ENCODE results near the gene SUGCT. TPM values are rescaled to one million over a fixed set of nuclear protein-coding genes. Genes with fewer than 3 reads are reported as not detected.
"Not testable (repeated sequence)": the region's sequence is repeated elsewhere in the genome, so short reads cannot be mapped to it uniquely, and the experiment has no call there.

SUGCT gene
- total RNA-seq, 2 experiments from 2014 or later = 2.3 to 2.9 TPM

- not testable (repeated sequence) for DNase-seq, H3K36me3 Mint-ChIP-seq, H3K27ac Mint-ChIP-seq, H3K9me3 Mint-ChIP-seq, H3K27me3 Mint-ChIP-seq, H3K4me1 Mint-ChIP-seq, H3K4me3 Mint-ChIP-seq
Observed at GRCh38 chr7:40122100-40122939, 12.5 kb upstream of the SUGCT start.

GRCh38 chr7:40122940-40123254, 11.9 kb upstream of the SUGCT start:
- no peak for DNase-seq
- Mint-ChIP-seq H3K27ac (no peak overlapping the region), H3K9me3 (no peaks in the 10 kb centered on the region), H3K4me1 (peaks cover 3% of the 10 kb centered on the region), H3K36me3 (peaks cover 11% of the 10 kb centered on the region), H3K4me3 (no peak overlapping the region), H3K27me3 (no peaks in the 10 kb centered on the region)

GRCh38 chr7:40133561-40134427, 1.0 kb upstream of the SUGCT start:
- no peak for DNase-seq
- Mint-ChIP-seq H3K4me1 (peaks cover 34% of the 10 kb centered on the region), H3K4me3 (peak overlapping the region; percentile 92), H3K9me3 (no peaks in the 10 kb centered on the region), H3K36me3 (peaks cover 19% of the 10 kb centered on the region), H3K27me3 (no peaks in the 10 kb centered on the region), H3K27ac (peak overlapping the region; percentile 96)

GRCh38 chr7:40135317-40135610, 459 bp downstream of the SUGCT start:
- Mint-ChIP-seq H3K27me3 (no peaks in the 10 kb centered on the region), H3K27ac (peak overlapping the region; percentile 51), H3K4me1 (peaks cover 28% of the 10 kb centered on the region), H3K4me3 (peak overlapping the region; percentile 92), H3K9me3 (no peaks in the 10 kb centered on the region), H3K36me3 (peaks cover 12% of the 10 kb centered on the region)
- no peak for DNase-seq

- H3K4me1 Mint-ChIP-seq = peaks cover 13% of the 10 kb centered on the region
- no peak for DNase-seq
Observed at GRCh38 chr7:40137563-40137962, 2.8 kb downstream of the SUGCT start.

GRCh38 chr7:40138973-40139372, 4.2 kb downstream of the SUGCT start:
- Mint-ChIP-seq H3K27ac (no peak overlapping the region), H3K36me3 (no peaks in the 10 kb centered on the region), H3K4me3 (no peak overlapping the region), H3K4me1 (peaks cover 9% of the 10 kb centered on the region), H3K9me3 (no peaks in the 10 kb centered on the region), H3K27me3 (no peaks in the 10 kb centered on the region)
- no peak for DNase-seq

More at GRCh38 chr7:40137563-40137962, 2.8 kb downstream of the SUGCT start:
- no peaks in the 10 kb centered on the region for H3K9me3 Mint-ChIP-seq
- no peak overlapping the region for H3K27ac Mint-ChIP-seq
- H3K36me3 Mint-ChIP-seq = peaks cover 4% of the 10 kb centered on the region
- no peaks in the 10 kb centered on the region for H3K27me3 Mint-ChIP-seq
- no peak overlapping the region for H3K4me3 Mint-ChIP-seq

- not testable (repeated sequence) for H3K36me3 Mint-ChIP-seq, H3K27me3 Mint-ChIP-seq, H3K4me3 Mint-ChIP-seq
Observed at GRCh38 chr7:40139891-40140290, 5.1 kb downstream of the SUGCT start.

GRCh38 chr7:40141916-40142315, 7.1 kb downstream of the SUGCT start:
- not testable (repeated sequence) for H3K4me3 Mint-ChIP-seq, DNase-seq, H3K36me3 Mint-ChIP-seq, H3K4me1 Mint-ChIP-seq, H3K27me3 Mint-ChIP-seq, H3K9me3 Mint-ChIP-seq, H3K27ac Mint-ChIP-seq

More at GRCh38 chr7:40139891-40140290, 5.1 kb downstream of the SUGCT start:
- DNase-seq, H3K27ac Mint-ChIP-seq, H3K9me3 Mint-ChIP-seq: not testable (repeated sequence)
- peaks cover 11% of the 10 kb centered on the region for H3K4me1 Mint-ChIP-seq

GRCh38 chr7:40145596-40146130, 10.9 kb downstream of the SUGCT start:
- H3K36me3 Mint-ChIP-seq, H3K27me3 Mint-ChIP-seq, DNase-seq, H3K4me1 Mint-ChIP-seq, H3K27ac Mint-ChIP-seq, H3K9me3 Mint-ChIP-seq, H3K4me3 Mint-ChIP-seq: not testable (repeated sequence)

GRCh38 chr7:40147371-40148246, 12.8 kb downstream of the SUGCT start:
- no peak overlapping the region for H3K27ac Mint-ChIP-seq
- H3K4me3 Mint-ChIP-seq = no peak overlapping the region
- H3K36me3 Mint-ChIP-seq = peaks cover 5% of the 10 kb centered on the region
- H3K4me1 Mint-ChIP-seq = peaks cover 3% of the 10 kb centered on the region
- H3K27me3 Mint-ChIP-seq = peaks cover 3% of the 10 kb centered on the region
- no peaks in the 10 kb centered on the region for H3K9me3 Mint-ChIP-seq
- DNase-seq = no peak

GRCh38 chr7:40148247-40148580, 13.4 kb downstream of the SUGCT start:
- not testable (repeated sequence) for H3K27ac Mint-ChIP-seq, H3K27me3 Mint-ChIP-seq, H3K4me1 Mint-ChIP-seq, H3K9me3 Mint-ChIP-seq, DNase-seq, H3K4me3 Mint-ChIP-seq, H3K36me3 Mint-ChIP-seq

GRCh38 chr7:40148671-40149070, 13.9 kb downstream of the SUGCT start:
- H3K27ac Mint-ChIP-seq = no peak overlapping the region
- peaks cover 3% of the 10 kb centered on the region for H3K27me3 Mint-ChIP-seq
- no peak overlapping the region for H3K4me3 Mint-ChIP-seq

GRCh38 chr7:40151504-40151903, 16.7 kb downstream of the SUGCT start:
- no peaks in the 10 kb centered on the region for H3K4me1 Mint-ChIP-seq
- peaks cover 3% of the 10 kb centered on the region for H3K27me3 Mint-ChIP-seq
- no peak overlapping the region for H3K27ac Mint-ChIP-seq
- H3K9me3 Mint-ChIP-seq = no peaks in the 10 kb centered on the region
- DNase-seq = no peak
- no peak overlapping the region for H3K4me3 Mint-ChIP-seq
- H3K36me3 Mint-ChIP-seq = peaks cover 5% of the 10 kb centered on the region

More at GRCh38 chr7:40148671-40149070, 13.9 kb downstream of the SUGCT start:
- Mint-ChIP-seq H3K4me1 (peaks cover 3% of the 10 kb centered on the region), H3K36me3 (peaks cover 5% of the 10 kb centered on the region), H3K9me3 (no peaks in the 10 kb centered on the region)
- no peak for DNase-seq

GRCh38 chr7:40156988-40157387, 22.2 kb downstream of the SUGCT start:
- Mint-ChIP-seq H3K4me3 (no peak overlapping the region), H3K27ac (no peak overlapping the region), H3K27me3 (no peaks in the 10 kb centered on the region), H3K9me3 (no peaks in the 10 kb centered on the region), H3K4me1 (no peaks in the 10 kb centered on the region), H3K36me3 (no peaks in the 10 kb centered on the region)
- DNase-seq = no peak

- H3K4me3 Mint-ChIP-seq = no peak overlapping the region
- no peaks in the 10 kb centered on the region for H3K27me3 Mint-ChIP-seq
- no peak for DNase-seq
- no peaks in the 10 kb centered on the region for H3K9me3 Mint-ChIP-seq
- no peaks in the 10 kb centered on the region for H3K4me1 Mint-ChIP-seq
- H3K27ac Mint-ChIP-seq = no peak overlapping the region
- H3K36me3 Mint-ChIP-seq = no peaks in the 10 kb centered on the region
Observed at GRCh38 chr7:40162516-40162915, 27.7 kb downstream of the SUGCT start.
